GM18499 (cell line): ENCODE data around the gene MAP3K20.
"Not testable (repeated sequence)": the region's sequence is repeated elsewhere in the genome, so short reads cannot be mapped to it uniquely, and the experiment has no call there.

Experiments
- ATAC-seq: cut with Tn5 transposase; IDR thresholded peaks from one replicate; pipeline ENCODE4 v1.9.1; 2021; ENCODE audit warnings: moderate number of reproducible peaks; ENCODE audit not compliant: insufficient read depth, unreplicated experiment

The MAP3K20 gene

GRCh38 chr2:173150963-173151362, 75.3 kb downstream of the MAP3K20 start:
- no peak for ATAC-seq

- ATAC-seq, result peak; percentile 51
These were observed 76.2 kb downstream of the MAP3K20 start for GRCh38 chr2:173151671-173152401.

- ATAC-seq, result no peak
These were observed 77.7 kb downstream of the MAP3K20 start for GRCh38 chr2:173153301-173153885.

- ATAC-seq, result no peak
These were observed 82.1 kb downstream of the MAP3K20 start for GRCh38 chr2:173157676-173158293.

- no peak for ATAC-seq
These were observed 84.3 kb downstream of the MAP3K20 start for GRCh38 chr2:173159791-173160463.

GRCh38 chr2:173160618-173161017, 85.0 kb downstream of the MAP3K20 start:
- ATAC-seq, result no peak

GRCh38 chr2:173161040-173161439, 85.4 kb downstream of the MAP3K20 start:
- no peak for ATAC-seq

GRCh38 chr2:173161507-173161906, 85.9 kb downstream of the MAP3K20 start:
- no peak for ATAC-seq

GRCh38 chr2:173163357-173163756, 87.7 kb downstream of the MAP3K20 start:
- not testable (repeated sequence) for ATAC-seq

- no peak for ATAC-seq
These were observed 88.8 kb downstream of the MAP3K20 start for GRCh38 chr2:173164396-173164795.

- ATAC-seq, result no peak
These were observed 90.0 kb downstream of the MAP3K20 start for GRCh38 chr2:173165443-173166238.

- ATAC-seq, result no peak
These were observed 95.7 kb downstream of the MAP3K20 start for GRCh38 chr2:173171321-173171720.

- no peak for ATAC-seq
These were observed 96.4 kb downstream of the MAP3K20 start for GRCh38 chr2:173171924-173172643.

- not testable (repeated sequence) for ATAC-seq
These were observed 98.7 kb downstream of the MAP3K20 start for GRCh38 chr2:173174339-173174738.

GRCh38 chr2:173175222-173175621, 99.6 kb downstream of the MAP3K20 start:
- ATAC-seq, result no peak

GRCh38 chr2:173181982-173182381, 106.3 kb downstream of the MAP3K20 start:
- no peak for ATAC-seq

GRCh38 chr2:173184031-173185004, 108.7 kb downstream of the MAP3K20 start:
- ATAC-seq, result no peak

GRCh38 chr2:173185437-173185836, 109.8 kb downstream of the MAP3K20 start:
- ATAC-seq, result no peak
